HG03432 (cell line): Measurements from ENCODE around the gene DXO.

Experiments used
- ATAC-seq: cut with Tn5 transposase; IDR thresholded peaks from one replicate; pipeline ENCODE4 v1.9.1; 2021; ENCODE audit warnings: mild to moderate bottlenecking, moderate library complexity; ENCODE audit not compliant: unreplicated experiment

DXO gene

GRCh38 chr6:31958741-31959739 is 12.9 kb downstream of the DXO start, which contains the start of the genes NELFE and SKIC2:
NELFE (minus strand) TSS chr6:31958971; CDS start chr6:31958446, 525 bp downstream.
SKIC2 (plus strand) TSS chr6:31959175; CDS start chr6:31959193, 18 bp downstream.
- ATAC-seq, result peak; percentile 96

GRCh38 chr6:31958412-31958740 is 13.6 kb downstream of the DXO start:
- no peak for ATAC-seq

GRCh38 chr6:31956796-31957195 is 15.1 kb downstream of the DXO start:
- ATAC-seq, result no peak

- ATAC-seq, result no peak
These were observed 17.4 kb downstream of the DXO start for GRCh38 chr6:31954511-31954910.

- ATAC-seq, result no peak
These were observed 19.0 kb downstream of the DXO start for GRCh38 chr6:31952890-31953289.

GRCh38 chr6:31952140-31952805 is 19.7 kb downstream of the DXO start:
- ATAC-seq, result no peak

- no peak for ATAC-seq
These were observed 21.9 kb downstream of the DXO start for GRCh38 chr6:31949926-31950548.

- ATAC-seq, result no peak
These were observed 23.1 kb downstream of the DXO start for GRCh38 chr6:31948753-31949413.

- no peak for ATAC-seq
These were observed 23.6 kb downstream of the DXO start for GRCh38 chr6:31948306-31948705.

GRCh38 chr6:31947864-31948263 is 24.1 kb downstream of the DXO start:
- ATAC-seq, result no peak

GRCh38 chr6:31947070-31947675 is 24.8 kb downstream of the DXO start:
- no peak for ATAC-seq

GRCh38 chr6:31946370-31946885 is 25.5 kb downstream of the DXO start:
- no peak for ATAC-seq

- no peak for ATAC-seq
These were observed 26.2 kb downstream of the DXO start, which contains the start of gene CFB for GRCh38 chr6:31945507-31946369. CFB (plus strand) TSS chr6:31946095; CDS start chr6:31946222, 127 bp downstream.

- ATAC-seq, result no peak
These were observed 26.8 kb downstream of the DXO start for GRCh38 chr6:31945154-31945506.

- ATAC-seq, result no peak
These were observed 28.2 kb downstream of the DXO start for GRCh38 chr6:31943742-31944141.

GRCh38 chr6:31940256-31940664 is 31.7 kb downstream of the DXO start:
- ATAC-seq, result no peak

GRCh38 chr6:31935823-31936222 is 36.1 kb downstream of the DXO start:
- ATAC-seq, result no peak

GRCh38 chr6:31935021-31935420 is 36.9 kb downstream of the DXO start:
- no peak for ATAC-seq

- no peak for ATAC-seq
These were observed 38.4 kb downstream of the DXO start for GRCh38 chr6:31933537-31933936.
